Rectal smooth muscle tissue (tissue), 1 donor: Measurements from ENCODE around the gene PLEK.

Experiments used
- H3K27ac ChIP-seq: one replicate; pipeline ENCODE4 v1.7.0; 2013; ENCODE audit warnings: low read depth, low read length, inconsistent platforms
- H3K27me3 ChIP-seq: one replicate; pipeline ENCODE4 v1.7.0; 2013; ENCODE audit warnings: low read length; ENCODE audit not compliant: control insufficient read depth, insufficient read depth
- H3K36me3 ChIP-seq: one replicate; pipeline ENCODE4 v1.7.0; 2013; ENCODE audit warnings: low read length; ENCODE audit not compliant: control insufficient read depth, insufficient read depth
- H3K4me1 ChIP-seq: one replicate; pipeline ENCODE4 v1.7.0; 2013; ENCODE audit warnings: low read length; ENCODE audit not compliant: control insufficient read depth, insufficient read depth
- H3K4me3 ChIP-seq: one replicate; pipeline ENCODE4 v1.7.0; 2013; ENCODE audit warnings: low read length
- H3K9ac ChIP-seq: one replicate; pipeline ENCODE4 v1.7.0; 2013; ENCODE audit warnings: low read length

Gene PLEK

DNA sequence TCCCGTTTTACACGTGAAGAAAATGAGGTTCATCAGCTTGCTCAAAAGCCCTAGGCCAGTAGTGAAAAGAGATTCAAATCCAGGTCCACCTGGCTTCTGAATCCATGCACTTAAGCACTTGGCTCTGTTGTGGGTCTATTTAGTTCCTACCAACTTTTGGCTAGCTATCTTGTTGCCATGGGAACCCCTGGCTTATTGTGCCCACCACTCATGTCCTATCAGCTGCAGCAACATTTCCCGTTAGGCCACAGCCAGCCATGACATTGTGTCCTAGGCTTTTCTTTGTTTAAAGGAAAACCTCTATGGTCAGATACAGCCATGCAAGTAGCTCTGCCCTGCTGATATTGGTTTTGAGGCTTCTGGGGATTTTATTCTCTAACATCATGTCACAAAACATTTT, 49.8 kb downstream of the PLEK start:
- Histone ChIP-seq H3K27ac (no peak overlapping the region), H3K9ac (no peak overlapping the region), H3K36me3 (no peaks in the 10 kb centered on the region), H3K4me3 (no peak overlapping the region), H3K27me3 (no peaks in the 10 kb centered on the region), H3K4me1 (no peaks in the 10 kb centered on the region)

DNA sequence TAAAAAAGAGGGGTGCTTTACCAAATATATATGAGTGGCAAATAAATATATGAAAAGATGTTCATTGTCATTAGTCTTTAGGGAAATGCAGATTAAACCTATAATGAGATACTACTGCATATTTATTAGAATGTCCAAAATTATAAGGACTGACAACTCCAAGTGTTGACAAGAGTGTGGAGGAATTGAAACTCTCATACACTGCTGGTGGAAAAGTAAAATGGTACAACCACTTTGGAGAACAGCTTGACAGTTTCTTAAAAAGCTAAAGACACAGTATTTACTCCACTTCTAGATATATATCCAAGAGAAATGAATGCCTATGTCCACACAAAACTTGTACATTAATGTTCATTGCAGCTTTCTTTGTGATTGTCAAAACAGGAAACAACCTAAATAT, 50.4 kb downstream of the PLEK start:
- no peak overlapping the region for H3K27ac ChIP-seq
- no peaks in the 10 kb centered on the region for H3K4me1 ChIP-seq
- no peaks in the 10 kb centered on the region for H3K36me3 ChIP-seq
- no peaks in the 10 kb centered on the region for H3K27me3 ChIP-seq
- H3K9ac ChIP-seq = no peak overlapping the region
- H3K4me3 ChIP-seq = no peak overlapping the region

DNA sequence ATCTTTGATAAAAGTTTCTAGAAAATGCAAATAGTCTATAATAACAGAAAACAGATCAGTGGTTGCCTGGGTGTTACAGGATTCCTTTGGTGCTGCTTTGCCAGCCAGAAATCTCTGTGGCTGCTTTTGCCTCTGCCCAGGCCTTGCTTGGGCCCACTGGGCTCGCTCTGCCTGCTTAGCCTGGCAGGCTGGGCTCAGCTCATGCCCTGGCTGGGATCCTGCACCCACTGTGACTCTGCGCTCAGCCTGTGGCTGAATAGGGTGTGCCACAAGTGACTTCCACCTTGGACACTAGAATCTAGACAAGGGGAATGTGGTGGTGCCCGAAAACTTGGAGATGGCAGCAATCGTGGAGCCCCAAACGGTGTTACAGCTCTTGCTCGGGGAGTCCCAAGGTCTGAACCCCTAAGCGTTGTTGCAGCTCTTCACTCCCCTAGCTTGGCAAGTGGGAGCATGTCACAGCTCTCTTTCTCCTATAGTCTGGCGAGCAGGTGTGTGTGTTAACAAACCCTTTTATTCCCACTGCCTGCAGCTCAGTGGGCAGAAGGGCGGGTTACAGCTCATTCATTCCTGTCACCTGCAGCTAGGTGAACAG, 51.1 kb downstream of the PLEK start:
- Histone ChIP-seq H3K36me3 (no peaks in the 10 kb centered on the region), H3K9ac (no peak overlapping the region), H3K27me3 (no peaks in the 10 kb centered on the region), H3K4me3 (no peak overlapping the region), H3K4me1 (no peaks in the 10 kb centered on the region), H3K27ac (no peak overlapping the region)

DNA sequence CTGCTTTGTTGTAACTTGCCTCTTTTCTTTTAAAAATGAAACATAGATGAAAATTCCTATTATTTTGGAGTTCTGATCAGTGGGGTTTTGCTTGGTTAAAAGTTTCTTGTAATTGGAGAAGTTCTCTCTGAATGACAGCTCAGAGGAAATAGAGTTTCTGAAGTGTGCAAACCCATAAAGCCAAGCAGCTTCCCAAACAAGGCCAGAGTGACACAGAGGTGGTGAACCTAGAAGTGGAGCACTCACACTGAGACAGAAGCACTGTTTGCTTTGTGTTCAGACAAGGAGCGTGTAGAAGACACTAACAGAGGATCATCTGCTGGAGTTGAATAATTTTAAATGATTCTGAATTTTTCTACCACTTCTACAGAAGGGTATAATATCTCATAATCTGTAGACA, 52.8 kb downstream of the PLEK start:
- H3K27ac ChIP-seq = no peak overlapping the region
- H3K27me3 ChIP-seq = no peaks in the 10 kb centered on the region

DNA sequence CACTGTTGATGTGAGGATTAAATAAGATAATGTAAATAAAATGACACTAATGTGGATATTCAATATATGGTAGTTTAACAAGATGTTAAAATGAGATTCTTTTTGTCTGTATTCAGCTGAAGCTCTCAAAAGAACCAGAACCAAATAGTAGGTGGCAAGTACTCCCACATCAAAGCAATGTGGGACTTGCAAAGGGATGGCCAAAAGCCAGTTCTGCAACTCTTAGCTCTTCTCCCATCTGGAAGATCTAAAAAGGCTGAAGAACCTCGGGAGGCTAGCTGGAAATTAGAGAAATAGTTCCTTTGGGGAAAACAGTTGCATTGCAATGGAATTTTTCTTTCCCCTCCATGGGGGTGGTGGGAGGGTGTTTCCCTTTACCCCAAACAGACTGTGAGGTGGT, 53.3 kb downstream of the PLEK start:
- no peaks in the 10 kb centered on the region for H3K4me1 ChIP-seq

More for the DNA sequence above, 52.8 kb downstream of the PLEK start:
- H3K36me3 ChIP-seq = no peaks in the 10 kb centered on the region
- H3K4me3 ChIP-seq = no peak overlapping the region
- no peaks in the 10 kb centered on the region for H3K4me1 ChIP-seq
- no peak overlapping the region for H3K9ac ChIP-seq

DNA sequence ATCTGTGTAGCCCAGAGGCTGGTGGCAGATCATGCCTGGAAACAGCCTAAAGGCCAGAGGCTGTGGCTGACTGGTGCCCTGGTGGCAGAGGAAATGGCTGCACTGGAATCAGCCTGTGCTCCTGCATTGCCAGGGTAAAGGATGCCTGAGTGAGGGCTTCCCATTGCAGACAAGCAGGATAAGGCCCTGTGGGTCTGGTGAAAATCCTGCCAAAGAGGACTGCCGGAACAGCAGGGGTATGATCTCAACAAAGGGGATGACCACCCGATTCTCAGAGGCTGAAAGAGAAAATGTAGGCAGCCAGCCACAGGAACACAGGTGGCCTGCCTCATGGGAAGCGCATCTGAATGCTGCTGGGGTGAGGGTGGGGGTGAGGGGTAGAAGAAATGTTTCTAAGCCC, 53.8 kb downstream of the PLEK start:
- Histone ChIP-seq H3K27ac (no peak overlapping the region), H3K27me3 (no peaks in the 10 kb centered on the region), H3K4me1 (no peaks in the 10 kb centered on the region), H3K9ac (no peak overlapping the region), H3K36me3 (no peaks in the 10 kb centered on the region), H3K4me3 (no peak overlapping the region)

More for the DNA sequence above, 53.3 kb downstream of the PLEK start:
- Histone ChIP-seq H3K4me3 (no peak overlapping the region), H3K9ac (no peak overlapping the region), H3K27me3 (no peaks in the 10 kb centered on the region), H3K27ac (no peak overlapping the region), H3K36me3 (no peaks in the 10 kb centered on the region)

DNA sequence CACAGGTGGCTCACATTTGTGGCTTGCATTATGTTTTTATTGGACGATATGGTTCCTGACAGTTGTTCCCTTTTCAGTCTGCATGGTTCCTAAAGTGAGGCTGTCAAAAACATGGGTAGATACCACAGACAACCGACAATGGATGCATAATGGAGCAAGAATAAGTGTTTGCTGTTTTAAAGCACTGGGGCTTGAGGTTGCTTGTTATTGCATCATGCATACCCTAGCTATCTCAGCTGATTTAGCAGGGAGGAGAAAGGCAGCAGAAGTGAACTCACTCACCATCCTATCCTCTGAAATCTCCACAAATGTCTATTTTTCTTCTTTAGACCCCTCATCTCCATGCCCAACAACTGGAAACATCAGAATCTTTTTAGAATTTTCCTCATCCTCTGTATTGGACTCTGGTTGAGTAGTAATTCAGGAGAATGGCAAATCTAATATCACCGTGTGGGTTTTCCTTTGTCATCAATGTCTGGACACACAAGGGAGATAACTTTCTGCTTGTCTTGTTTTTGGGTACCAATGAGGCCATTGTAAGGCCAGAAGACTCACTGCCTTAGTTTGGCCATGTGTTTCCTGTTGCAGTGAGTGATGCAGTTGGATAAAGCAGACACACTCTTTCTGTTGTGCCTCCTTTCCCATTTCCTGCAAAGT, 55.3 kb downstream of the PLEK start:
- Histone ChIP-seq H3K4me1 (no peaks in the 10 kb centered on the region), H3K9ac (no peak overlapping the region), H3K4me3 (no peak overlapping the region), H3K27me3 (no peaks in the 10 kb centered on the region), H3K36me3 (no peaks in the 10 kb centered on the region), H3K27ac (no peak overlapping the region)

DNA sequence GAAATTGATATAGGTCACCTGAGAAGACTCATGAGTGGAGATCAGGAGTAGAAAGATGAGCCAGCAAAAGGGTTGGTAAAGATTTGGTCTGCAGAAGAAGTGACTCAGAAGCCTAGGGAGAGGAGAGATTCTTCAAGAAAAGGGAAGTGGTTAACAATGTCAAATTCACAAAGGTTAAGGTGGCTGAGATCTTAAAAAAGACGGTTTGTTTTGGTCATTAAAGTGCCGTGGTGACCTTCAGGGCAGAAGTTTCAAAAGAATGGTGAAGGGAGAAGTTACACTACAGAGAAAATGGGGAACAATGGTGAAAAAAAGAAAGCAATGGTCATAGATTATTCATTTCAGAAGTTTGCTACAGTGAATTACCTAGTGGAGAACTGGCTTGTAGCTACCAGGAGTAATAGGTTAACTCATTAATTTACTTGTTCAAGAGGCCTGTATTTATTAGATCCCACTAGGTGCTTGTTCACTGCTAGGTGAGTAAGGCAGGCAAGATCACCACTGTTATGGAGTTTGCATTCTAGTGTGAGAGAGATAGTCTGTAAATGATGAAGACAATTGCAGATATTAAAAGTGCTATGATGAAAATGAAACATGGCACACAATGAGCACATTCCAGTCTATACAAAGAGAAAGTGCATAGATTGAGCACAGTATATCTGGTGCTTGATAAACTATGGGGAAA, 59.0 kb downstream of the PLEK start:
- no peaks in the 10 kb centered on the region for H3K27me3 ChIP-seq
- H3K27ac ChIP-seq = no peak overlapping the region
- no peak overlapping the region for H3K4me3 ChIP-seq
- no peaks in the 10 kb centered on the region for H3K4me1 ChIP-seq
- H3K9ac ChIP-seq = no peak overlapping the region
- no peaks in the 10 kb centered on the region for H3K36me3 ChIP-seq

DNA sequence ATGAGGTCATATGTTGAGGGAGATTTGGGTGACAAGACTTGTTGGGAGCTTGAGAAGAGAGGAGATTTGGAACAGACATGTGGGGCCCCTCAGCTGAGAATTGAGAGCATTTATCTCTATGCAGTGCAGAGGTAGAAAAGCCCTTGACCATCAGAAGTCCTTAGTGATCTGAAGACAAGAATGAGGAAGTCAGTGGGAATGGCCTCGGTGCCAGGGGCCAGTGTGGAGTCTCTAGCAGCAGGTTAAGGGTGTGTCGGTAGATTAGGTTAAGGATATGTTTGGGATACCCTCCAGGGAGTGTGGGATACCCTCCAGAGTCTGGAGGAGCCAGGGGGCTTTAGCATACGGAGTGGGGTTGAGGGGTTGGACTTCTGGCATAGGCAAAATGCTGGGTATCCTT, 60.4 kb downstream of the PLEK start:
- no peak overlapping the region for H3K4me3 ChIP-seq
- H3K9ac ChIP-seq = no peak overlapping the region
- no peak overlapping the region for H3K27ac ChIP-seq
- H3K27me3 ChIP-seq = no peaks in the 10 kb centered on the region
- no peaks in the 10 kb centered on the region for H3K4me1 ChIP-seq
- no peaks in the 10 kb centered on the region for H3K36me3 ChIP-seq

DNA sequence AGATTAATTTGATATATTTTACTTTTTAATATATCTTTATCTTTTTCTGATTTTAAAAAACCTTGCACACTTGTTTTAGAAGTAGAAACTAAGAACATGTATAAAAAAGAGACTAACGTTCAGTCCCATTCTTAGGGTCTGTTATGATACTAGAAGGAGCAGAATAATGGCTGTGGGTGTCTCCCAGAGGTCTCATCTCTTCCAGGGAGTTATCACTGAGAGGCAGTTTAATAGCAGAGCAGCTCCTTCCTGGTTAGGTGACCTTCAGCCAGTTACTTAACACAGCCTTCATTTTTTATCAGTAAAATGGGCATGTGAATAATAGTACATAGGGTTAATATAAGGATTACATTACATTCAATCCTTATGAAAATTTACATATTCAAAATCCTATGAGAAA, 61.4 kb downstream of the PLEK start:
- no peak overlapping the region for H3K4me3 ChIP-seq
- no peaks in the 10 kb centered on the region for H3K4me1 ChIP-seq
- no peak overlapping the region for H3K27ac ChIP-seq
- no peaks in the 10 kb centered on the region for H3K27me3 ChIP-seq
- no peaks in the 10 kb centered on the region for H3K36me3 ChIP-seq
- H3K9ac ChIP-seq = no peak overlapping the region

DNA sequence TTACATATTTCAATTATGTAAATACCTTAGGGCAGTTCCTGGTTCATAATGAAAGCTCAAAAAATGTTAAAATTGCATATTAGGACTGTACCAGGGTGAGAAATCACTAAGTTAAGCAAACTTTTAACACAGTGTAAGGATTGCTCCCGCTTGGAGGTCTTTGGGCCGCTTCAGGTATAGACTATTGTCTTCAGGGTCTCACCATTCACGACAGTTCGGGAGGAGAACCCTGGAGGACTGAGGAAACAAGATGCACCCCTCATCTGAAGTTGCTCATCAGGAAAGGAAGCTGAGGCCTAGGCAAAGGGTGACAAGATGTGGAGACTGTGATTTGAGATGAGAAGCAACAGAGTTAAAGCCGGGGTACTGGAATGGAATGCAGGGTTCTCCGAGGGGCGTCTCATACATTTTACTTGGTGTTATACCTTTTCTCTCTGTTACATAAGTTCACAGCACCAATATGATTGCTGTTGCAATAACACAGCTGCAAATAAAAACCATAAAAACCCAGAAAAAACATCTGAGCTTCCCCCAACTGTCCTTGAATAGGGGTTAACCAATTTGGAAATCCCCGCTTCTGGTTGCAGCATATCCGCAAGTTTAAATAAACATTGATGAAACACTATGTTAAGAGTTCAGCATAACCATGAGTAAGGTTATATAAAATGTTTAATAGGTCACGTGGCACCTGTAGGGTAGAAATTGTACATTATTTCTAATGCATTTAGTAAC, 61.9 kb downstream of the PLEK start:
- Histone ChIP-seq H3K4me1 (no peaks in the 10 kb centered on the region), H3K36me3 (no peaks in the 10 kb centered on the region), H3K4me3 (no peak overlapping the region), H3K27ac (no peak overlapping the region), H3K27me3 (no peaks in the 10 kb centered on the region), H3K9ac (no peak overlapping the region)

DNA sequence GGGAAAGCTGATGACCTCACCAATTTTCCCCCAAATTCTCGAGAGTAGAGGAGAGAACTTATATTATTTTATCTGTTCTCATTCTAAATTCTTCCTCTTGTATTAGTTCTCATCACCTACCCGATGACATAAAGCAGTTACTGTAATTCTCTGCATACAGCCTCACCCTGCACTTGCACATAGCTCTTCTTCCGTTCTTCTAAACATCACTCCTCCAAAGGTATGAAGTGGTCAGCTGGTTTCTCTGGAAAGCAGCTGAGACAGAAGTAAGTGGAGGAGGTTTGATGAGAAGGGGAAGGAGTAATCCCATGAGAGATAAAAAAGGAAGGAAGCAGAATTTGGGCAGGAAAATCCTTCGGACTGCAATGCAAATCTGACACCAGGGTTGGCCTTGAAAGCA, 63.0 kb downstream of the PLEK start:
- no peaks in the 10 kb centered on the region for H3K4me1 ChIP-seq
- no peak overlapping the region for H3K9ac ChIP-seq
- H3K27me3 ChIP-seq = no peaks in the 10 kb centered on the region
- H3K27ac ChIP-seq = no peak overlapping the region
- H3K36me3 ChIP-seq = no peaks in the 10 kb centered on the region
- no peak overlapping the region for H3K4me3 ChIP-seq
